ENCODE measurements around the gene KLF13. TPM values are rescaled to one million over a fixed set of nuclear protein-coding genes. Genes with fewer than 3 reads are reported as not detected.

KLF13 gene
- total RNA-seq, 1 donor from 2014 or later, result 31.0 TPM

DNA sequence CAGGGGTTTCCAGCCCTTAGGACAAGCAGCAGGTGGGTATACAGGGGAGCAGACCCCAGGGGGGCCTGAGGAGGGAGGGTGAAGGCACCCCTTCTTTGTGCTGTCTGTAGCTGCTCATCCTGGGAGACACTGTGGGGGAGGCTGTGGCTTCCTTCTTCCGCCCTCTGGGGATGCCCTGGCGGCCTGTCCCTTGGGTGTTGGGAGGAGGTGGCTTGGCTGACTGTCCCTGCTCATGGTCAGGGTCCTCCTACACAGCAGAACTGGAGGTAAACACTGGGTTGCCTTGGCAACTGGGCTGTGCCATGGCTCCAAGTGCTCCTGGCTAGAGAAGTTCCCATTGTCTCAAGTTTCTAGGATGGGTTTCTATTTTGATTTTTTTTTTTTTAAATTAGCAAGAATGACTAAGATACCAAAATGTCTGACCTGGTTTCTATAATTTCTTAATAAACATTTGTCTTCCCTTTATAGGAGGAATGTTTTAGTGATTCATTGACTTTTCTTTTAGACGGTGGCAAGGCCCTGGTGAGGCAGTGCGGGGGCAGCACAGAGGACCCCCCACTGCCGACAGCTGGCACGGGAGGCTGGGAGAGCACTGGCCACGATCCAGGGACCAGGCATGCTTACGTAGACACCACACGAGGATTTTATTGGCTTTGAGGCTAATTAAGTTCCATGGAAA is 12.4 kb downstream of the KLF13 start:
- Mint-ChIP-seq H3K27me3 (ENCODE audit: low read depth, unreplicated experiment) (no peaks in the 10 kb centered on the region), H3K4me3 (ENCODE audit: unreplicated experiment) (no peak overlapping the region), H3K27ac (ENCODE audit: unreplicated experiment) (no peak overlapping the region), H3K4me1 (ENCODE audit: low read depth, unreplicated experiment) (peaks cover 8% of the 10 kb centered on the region), H3K36me3 (ENCODE audit: low read depth, unreplicated experiment) (peaks cover 2% of the 10 kb centered on the region), H3K9me3 (ENCODE audit: unreplicated experiment) (peaks cover 2% of the 10 kb centered on the region)
- peaks cover 21% of the 10 kb centered on the region for H3K4me1 ChIP-seq (ENCODE audit: insufficient read depth, low read length)
- peaks cover 92% of the 10 kb centered on the region for H3K79me2 ChIP-seq (ENCODE audit: insufficient read depth, low read length)
- peak; percentile 77 for DNase-seq (ENCODE audit: low read depth)
- H2AFZ ChIP-seq (ENCODE audit: low read depth, low read length), result no peak overlapping the region
- peak overlapping the region; percentile 74 for H3K4me2 ChIP-seq (ENCODE audit: low read length)
- H3K27ac ChIP-seq (ENCODE audit: low read depth, low read length), result peak overlapping the region; percentile 78
- no peaks in the 10 kb centered on the region for H3K27me3 ChIP-seq (ENCODE audit: insufficient read depth, low read length)
- FAIRE-seq, result peak; percentile 17
- peaks cover 92% of the 10 kb centered on the region for H4K20me1 ChIP-seq (ENCODE audit: insufficient read depth, low read length)
- no peak overlapping the region for H3K4me3 ChIP-seq (ENCODE audit: insufficient read depth, low read depth, low read length)
- H3K9ac ChIP-seq (ENCODE audit: low read length), result peak overlapping the region; percentile 38
- H3K36me3 ChIP-seq (ENCODE audit: insufficient read depth, low read length), result no peaks in the 10 kb centered on the region
- no peak for TF ChIP-seq EZH2 (IDR thresholded peaks at IDR 0.05; ENCODE audit: insufficient read depth, low read length)
- TF ChIP-seq, protein P1, sequence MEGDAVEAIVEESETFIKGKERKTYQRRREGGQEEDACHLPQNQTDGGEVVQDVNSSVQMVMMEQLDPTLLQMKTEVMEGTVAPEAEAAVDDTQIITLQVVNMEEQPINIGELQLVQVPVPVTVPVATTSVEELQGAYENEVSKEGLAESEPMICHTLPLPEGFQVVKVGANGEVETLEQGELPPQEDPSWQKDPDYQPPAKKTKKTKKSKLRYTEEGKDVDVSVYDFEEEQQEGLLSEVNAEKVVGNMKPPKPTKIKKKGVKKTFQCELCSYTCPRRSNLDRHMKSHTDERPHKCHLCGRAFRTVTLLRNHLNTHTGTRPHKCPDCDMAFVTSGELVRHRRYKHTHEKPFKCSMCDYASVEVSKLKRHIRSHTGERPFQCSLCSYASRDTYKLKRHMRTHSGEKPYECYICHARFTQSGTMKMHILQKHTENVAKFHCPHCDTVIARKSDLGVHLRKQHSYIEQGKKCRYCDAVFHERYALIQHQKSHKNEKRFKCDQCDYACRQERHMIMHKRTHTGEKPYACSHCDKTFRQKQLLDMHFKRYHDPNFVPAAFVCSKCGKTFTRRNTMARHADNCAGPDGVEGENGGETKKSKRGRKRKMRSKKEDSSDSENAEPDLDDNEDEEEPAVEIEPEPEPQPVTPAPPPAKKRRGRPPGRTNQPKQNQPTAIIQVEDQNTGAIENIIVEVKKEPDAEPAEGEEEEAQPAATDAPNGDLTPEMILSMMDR (IDR thresholded peaks at IDR 0.05; ENCODE audit: insufficient read depth, low read depth, low read length), result no peak
- H3K9me3 ChIP-seq (ENCODE audit: insufficient read depth, low read depth, low read length), result no peaks in the 10 kb centered on the region

DNA sequence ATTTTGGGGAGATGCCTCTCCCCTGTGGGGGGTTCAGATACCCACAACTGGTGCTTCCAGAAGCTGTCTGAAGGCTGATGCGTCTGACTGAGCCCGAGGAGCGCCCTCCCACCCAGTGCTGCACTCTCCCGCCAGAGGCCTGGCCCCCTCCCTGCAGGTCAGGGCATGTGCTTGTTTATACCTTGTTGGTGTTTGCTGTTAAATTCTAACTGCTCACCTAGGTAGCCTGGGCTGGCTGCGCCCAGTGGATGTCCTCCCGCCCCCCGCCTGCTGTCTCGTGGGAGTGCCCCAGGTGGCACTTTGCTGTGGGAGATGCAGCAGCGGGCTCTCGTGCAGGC is 12.9 kb downstream of the KLF13 start:
- TF ChIP-seq EZH2 (IDR thresholded peaks at IDR 0.05; ENCODE audit: insufficient read depth, low read length), result no peak
- TF ChIP-seq, protein P1 (IDR thresholded peaks at IDR 0.05; ENCODE audit: insufficient read depth, low read depth, low read length), result no peak
- peaks cover 2% of the 10 kb centered on the region for H3K9me3 Mint-ChIP-seq (ENCODE audit: unreplicated experiment)
- H3K27ac Mint-ChIP-seq (ENCODE audit: unreplicated experiment), result no peak overlapping the region
- H3K4me1 ChIP-seq (ENCODE audit: insufficient read depth, low read length), result peaks cover 21% of the 10 kb centered on the region
- H3K79me2 ChIP-seq (ENCODE audit: insufficient read depth, low read length), result peaks cover 93% of the 10 kb centered on the region
- H3K9me3 ChIP-seq (ENCODE audit: insufficient read depth, low read depth, low read length), result no peaks in the 10 kb centered on the region
- peak overlapping the region; percentile 78 for H3K27ac ChIP-seq (ENCODE audit: low read depth, low read length)
- no peaks in the 10 kb centered on the region for H3K27me3 Mint-ChIP-seq (ENCODE audit: low read depth, unreplicated experiment)
- H3K36me3 ChIP-seq (ENCODE audit: insufficient read depth, low read length), result no peaks in the 10 kb centered on the region
- H3K4me2 ChIP-seq (ENCODE audit: low read length), result peak overlapping the region; percentile 74
- peak overlapping the region; percentile 23 for H3K9ac ChIP-seq (ENCODE audit: low read length)
- DNase-seq (ENCODE audit: low read depth) (no peak), FAIRE-seq (no peak)
- H2AFZ ChIP-seq (ENCODE audit: low read depth, low read length), result no peak overlapping the region
- no peaks in the 10 kb centered on the region for H3K27me3 ChIP-seq (ENCODE audit: insufficient read depth, low read length)
- H4K20me1 ChIP-seq (ENCODE audit: insufficient read depth, low read length), result peaks cover 94% of the 10 kb centered on the region
- no peak overlapping the region for H3K4me3 Mint-ChIP-seq (ENCODE audit: unreplicated experiment)
- H3K4me3 ChIP-seq (ENCODE audit: insufficient read depth, low read depth, low read length), result no peak overlapping the region
- peaks cover 8% of the 10 kb centered on the region for H3K4me1 Mint-ChIP-seq (ENCODE audit: low read depth, unreplicated experiment)
- H3K36me3 Mint-ChIP-seq (ENCODE audit: low read depth, unreplicated experiment), result peaks cover 2% of the 10 kb centered on the region

DNA sequence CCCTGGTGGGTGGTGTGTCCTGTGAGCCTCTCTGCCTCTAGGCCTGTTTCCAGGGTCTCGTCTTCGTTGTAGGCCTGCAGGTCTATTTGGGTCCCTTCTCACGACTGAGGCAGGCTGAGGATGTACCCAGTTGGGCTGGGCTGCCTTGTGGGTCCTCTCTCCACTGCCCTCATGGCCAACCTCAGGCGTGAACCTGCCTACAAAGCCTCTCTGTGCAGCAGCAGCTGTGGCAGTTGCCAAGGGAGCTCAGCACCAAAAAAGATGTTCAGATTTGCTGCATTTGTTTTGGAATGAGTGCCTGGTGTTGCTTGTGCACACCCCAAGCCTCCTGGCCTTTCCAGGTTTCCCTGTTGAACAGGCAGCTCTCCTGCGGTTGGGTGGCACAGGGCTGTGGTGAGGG is 13.4 kb downstream of the KLF13 start:
- H3K9me3 ChIP-seq (ENCODE audit: insufficient read depth, low read depth, low read length), result no peaks in the 10 kb centered on the region
- peaks cover 93% of the 10 kb centered on the region for H3K79me2 ChIP-seq (ENCODE audit: insufficient read depth, low read length)
- TF ChIP-seq, protein P1 (IDR thresholded peaks at IDR 0.05; ENCODE audit: insufficient read depth, low read depth, low read length), result no peak
- TF ChIP-seq EZH2 (IDR thresholded peaks at IDR 0.05; ENCODE audit: insufficient read depth, low read length), result no peak
- FAIRE-seq (no peak), DNase-seq (ENCODE audit: low read depth) (no peak)
- H3K27me3 ChIP-seq (ENCODE audit: insufficient read depth, low read length), result no peaks in the 10 kb centered on the region
- no peak overlapping the region for H3K27ac ChIP-seq (ENCODE audit: low read depth, low read length)
- H3K9me3 Mint-ChIP-seq (ENCODE audit: unreplicated experiment), result peaks cover 2% of the 10 kb centered on the region
- H3K4me1 Mint-ChIP-seq (ENCODE audit: low read depth, unreplicated experiment), result peaks cover 8% of the 10 kb centered on the region
- H3K36me3 ChIP-seq (ENCODE audit: insufficient read depth, low read length), result no peaks in the 10 kb centered on the region
- no peaks in the 10 kb centered on the region for H3K27me3 Mint-ChIP-seq (ENCODE audit: low read depth, unreplicated experiment)
- peaks cover 21% of the 10 kb centered on the region for H3K4me1 ChIP-seq (ENCODE audit: insufficient read depth, low read length)
- H3K4me2 ChIP-seq (ENCODE audit: low read length), result no peak overlapping the region
- peaks cover 94% of the 10 kb centered on the region for H4K20me1 ChIP-seq (ENCODE audit: insufficient read depth, low read length)
- H3K36me3 Mint-ChIP-seq (ENCODE audit: low read depth, unreplicated experiment), result peaks cover under 1% of the 10 kb centered on the region
- H3K9ac ChIP-seq (ENCODE audit: low read length), result no peak overlapping the region
- no peak overlapping the region for H3K4me3 ChIP-seq (ENCODE audit: insufficient read depth, low read depth, low read length)
- no peak overlapping the region for H3K27ac Mint-ChIP-seq (ENCODE audit: unreplicated experiment)
- H3K4me3 Mint-ChIP-seq (ENCODE audit: unreplicated experiment), result no peak overlapping the region
- no peak overlapping the region for H2AFZ ChIP-seq (ENCODE audit: low read depth, low read length)

All from astrocyte (in vitro differentiated cells and primary cell).